ENCODE results near the gene TAF15.

TAF15 gene

GRCh38 chr17:35808962-35809854 is at the start of gene TAF15:
TSS of gene TAF15 (plus strand) at chr17:35809484. CDS start at chr17:35809570, 86 bp downstream.
- DNase-seq (ENCODE audit: low spot score) = peak; percentile 98

- DNase-seq (ENCODE audit: low spot score) = no peak
These were observed 48.7 kb upstream of the TAF15 start, which contains the start of gene C17orf50 for GRCh38 chr17:35760587-35760986. TSS of gene C17orf50 (plus strand) at chr17:35760887. CDS start at chr17:35760942, 55 bp downstream.

DNA sequence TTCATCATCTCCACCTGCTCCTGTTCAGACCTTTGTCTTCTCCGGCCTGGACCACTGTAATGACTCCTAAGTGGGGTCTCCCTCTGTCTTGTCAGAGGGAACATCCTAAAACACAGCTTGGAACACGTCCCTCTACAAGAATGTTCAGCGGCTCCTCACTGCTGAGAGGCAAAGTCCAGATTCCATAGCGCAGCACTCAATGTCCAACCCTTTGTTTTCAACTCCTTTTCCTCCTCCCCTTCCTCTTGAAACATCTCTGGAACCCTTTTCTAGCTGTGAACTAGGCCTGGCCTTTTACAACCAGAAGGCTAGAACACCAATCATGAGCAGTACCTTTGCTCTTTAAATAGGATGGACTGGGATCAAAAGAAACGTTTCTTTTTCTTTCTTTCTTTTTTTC is 47.7 kb upstream of the TAF15 start:
- no peak for DNase-seq (ENCODE audit: low spot score)

DNA sequence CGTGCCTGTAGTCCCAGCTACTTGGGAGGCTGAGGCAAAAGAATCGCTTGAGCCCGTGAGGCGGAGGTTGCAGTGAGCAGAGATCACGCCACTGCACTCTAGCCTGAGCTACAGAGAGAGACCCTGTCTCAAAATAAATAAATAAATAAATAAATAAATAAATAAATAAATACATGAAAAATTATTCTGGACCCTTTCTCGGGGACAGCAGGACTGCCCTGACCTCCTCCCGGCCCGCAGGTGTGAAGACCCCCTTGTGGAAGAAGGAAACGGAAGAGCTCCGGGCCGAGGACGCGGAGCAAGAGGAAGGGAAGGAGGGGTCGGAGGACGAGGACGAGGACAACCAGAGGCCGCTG is 45.5 kb upstream of the TAF15 start:
- no peak for DNase-seq (ENCODE audit: low spot score)

DNA sequence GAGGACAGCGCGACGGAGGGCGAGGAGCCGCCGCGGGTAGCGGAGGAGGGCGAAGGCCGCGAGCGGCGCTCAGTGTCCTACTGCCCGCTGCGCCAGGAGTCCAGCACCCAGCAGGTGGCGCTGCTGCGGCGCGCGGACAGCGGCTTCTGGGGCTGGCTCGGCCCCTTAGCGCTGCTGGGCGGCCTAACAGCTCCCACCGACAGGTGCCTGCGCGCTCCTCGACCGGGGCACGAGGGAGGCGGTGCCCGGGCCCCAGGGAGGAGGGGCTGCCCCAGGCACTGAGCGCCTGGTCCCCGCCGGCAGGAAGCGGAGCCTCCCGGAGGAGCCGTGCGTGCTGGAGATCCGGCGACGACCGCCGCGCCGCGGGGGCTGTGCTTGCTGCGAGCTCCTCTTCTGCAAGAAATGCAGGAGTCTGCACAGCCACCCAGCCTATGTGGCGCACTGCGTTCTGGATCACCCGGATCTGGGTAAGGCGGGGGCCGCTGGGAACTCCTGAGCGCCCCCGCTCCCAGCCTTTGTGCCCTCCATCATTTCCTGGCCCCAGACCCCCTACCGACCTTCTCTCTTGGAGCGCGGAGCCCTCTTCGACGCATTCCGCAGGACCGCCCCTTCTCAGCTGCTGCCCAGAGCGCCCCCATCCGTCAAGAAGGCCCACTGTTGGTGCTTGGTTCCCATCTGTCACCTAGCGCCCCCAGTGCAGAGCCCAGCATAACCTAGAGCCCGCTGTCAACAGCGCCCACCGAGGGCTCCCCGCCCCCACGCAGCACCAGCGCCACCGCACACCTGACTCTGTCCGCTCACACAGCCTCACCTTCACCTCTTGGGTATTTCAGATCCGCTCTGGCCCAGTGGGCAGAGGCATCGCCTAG is 44.9 kb upstream of the TAF15 start:
- peak; percentile 73 for DNase-seq (ENCODE audit: low spot score)

GRCh38 chr17:35765086-35765710 is 44.1 kb upstream of the TAF15 start:
- DNase-seq (ENCODE audit: low spot score) = no peak

DNA sequence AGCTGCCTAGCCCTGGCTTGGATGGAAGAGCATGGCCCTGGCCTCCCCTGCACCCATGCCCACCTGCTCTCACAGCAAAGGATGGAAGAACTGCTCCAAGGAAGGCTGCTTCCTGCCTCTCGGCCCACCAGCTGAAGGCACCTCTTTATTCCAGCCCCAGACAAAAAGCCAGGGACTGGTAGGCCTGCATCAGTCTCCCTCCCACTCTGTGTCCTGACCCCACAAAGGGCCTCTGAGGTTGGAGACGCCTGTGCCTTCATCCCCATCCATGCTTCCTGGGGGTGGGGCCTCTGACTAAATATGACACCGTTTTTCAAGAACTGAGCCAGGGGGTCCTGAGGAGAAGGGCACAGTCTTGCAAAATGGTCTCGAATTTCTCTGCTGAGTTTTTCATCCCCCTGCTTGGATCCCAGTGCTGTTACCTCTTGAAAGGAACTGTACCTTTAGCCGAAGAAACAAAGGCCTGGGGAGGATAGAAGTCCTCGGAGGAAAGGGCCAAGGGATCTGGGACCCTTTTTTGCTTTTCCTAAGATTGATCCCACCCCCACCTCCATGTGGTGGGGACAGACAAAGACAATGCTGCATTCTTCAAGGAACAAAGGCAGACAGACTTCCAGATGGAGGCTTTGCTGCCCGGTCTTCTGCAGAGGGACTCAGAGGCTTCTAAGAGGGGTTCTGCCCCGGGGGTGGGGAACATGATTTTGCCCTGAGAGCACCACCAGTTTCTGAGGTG is 43.4 kb upstream of the TAF15 start:
- DNase-seq (ENCODE audit: low spot score) = no peak

GRCh38 chr17:35766489-35766877 is 42.8 kb upstream of the TAF15 start:
- DNase-seq (ENCODE audit: low spot score) = no peak

- peak; percentile 11 for DNase-seq (ENCODE audit: low spot score)
These were observed 42.3 kb upstream of the TAF15 start for GRCh38 chr17:35766903-35767510.

GRCh38 chr17:35768797-35769196 is 40.5 kb upstream of the TAF15 start:
- DNase-seq (ENCODE audit: low spot score) = no peak

DNA sequence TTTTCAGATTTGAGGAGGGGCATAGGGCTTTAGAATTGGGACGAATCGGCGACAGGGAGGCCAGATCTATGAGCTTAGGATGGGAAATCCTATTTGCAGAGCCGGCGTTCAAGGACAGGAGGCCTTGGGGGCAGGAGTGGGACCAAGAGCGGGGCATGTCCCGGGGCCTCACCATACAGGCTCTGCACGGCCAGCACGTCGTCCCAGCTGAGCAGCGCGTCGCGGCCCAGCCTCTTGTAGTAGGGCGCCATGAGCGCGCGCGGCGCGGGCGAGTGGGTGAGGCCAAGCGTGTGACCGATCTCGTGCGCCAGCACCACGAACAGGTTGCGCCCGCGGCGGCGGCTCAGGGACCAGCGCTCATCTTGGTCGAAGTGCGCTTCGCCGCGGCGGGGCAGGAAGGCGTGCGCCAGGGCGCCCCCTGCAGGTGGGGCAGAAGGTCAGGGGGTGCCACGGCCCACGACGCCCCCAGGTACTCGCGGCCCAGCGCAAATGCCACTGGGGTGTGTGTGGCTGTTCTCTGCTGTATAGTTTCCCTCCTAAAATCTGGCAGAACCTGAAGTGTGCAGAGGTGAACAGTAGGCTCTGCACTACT is 39.3 kb upstream of the TAF15 start:
- DNase-seq (ENCODE audit: low spot score) = no peak

DNA sequence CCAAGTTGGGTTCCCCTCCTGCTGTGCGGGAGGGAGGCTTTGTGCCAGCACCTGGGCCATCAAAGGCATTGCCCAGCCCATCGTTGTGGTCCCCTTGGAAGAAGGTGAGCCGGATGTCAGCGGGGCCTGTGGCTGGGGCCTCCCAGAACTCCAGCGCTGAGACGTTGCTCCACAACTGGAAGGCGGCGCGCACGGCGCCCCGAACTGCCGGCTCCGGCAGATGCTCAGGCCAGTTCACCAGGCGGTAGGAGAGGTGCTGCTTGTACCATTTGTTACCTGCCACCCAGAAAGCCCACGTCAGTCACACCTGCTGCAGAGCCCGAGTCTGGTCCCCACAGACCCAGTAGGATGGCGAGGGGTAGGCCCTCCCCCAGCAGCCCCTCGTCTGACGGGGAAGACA is 36.2 kb upstream of the TAF15 start:
- no peak for DNase-seq (ENCODE audit: low spot score)

DNA sequence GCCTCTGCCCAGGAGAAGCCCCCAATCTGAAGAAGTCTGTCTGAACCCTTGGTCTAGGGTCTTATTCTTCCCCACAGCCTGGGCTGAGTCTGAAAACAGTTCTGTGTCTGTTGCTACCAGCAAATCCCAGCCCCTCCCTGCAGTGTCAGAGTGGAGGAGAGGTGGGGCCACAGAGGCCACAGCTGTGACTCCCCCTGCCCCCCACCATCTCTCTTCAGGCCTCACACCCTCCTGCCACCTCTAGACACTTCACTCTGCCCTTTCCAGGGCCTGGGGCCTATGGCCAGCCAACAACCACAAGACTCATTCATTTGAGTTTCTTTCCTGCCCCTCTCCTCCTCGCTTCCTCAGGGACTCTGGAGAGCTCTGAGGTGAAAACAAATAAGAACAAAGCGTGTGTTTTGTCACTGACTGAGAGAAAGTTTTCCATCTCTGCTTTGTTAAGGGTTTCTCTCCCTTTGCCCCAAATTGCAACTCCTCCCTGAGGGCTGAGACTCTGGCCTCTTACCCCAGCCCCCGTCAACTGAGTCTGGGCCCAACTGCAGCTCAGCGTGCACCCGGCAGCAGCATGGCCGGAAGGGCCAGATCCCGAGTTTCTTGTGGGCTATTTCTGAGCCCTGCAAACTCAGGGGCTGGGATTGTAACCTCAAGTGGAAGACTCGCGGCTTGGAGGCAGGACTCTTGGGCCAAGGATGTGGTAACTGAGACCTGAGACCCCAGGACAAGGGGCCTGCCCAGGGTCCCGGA is 35.4 kb upstream of the TAF15 start:
- DNase-seq (ENCODE audit: low spot score) = no peak

DNA sequence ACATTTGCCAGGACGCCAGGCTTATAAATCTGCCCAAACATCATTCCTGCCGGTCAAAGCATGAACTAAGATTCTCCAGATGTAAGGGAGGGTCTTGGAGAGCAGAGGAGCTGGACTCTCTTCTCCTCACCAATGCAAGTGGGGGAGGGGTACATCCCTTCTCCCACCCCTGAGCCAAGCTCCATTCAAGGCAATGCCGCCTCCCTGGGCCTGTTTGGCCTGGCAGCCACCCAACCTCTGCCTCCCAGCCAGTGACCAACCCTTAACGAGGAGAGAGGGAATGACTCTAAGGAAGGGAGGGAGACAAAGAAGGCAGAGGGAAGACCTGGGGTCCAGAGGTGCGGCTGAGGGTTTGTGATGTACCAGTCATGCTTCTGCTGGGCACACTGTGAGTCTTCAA is 34.8 kb upstream of the TAF15 start:
- peak; percentile 48 for DNase-seq (ENCODE audit: low spot score)

GRCh38 chr17:35775039-35775438 is 34.2 kb upstream of the TAF15 start:
- DNase-seq (ENCODE audit: low spot score) = no peak

GRCh38 chr17:35775583-35775982 is 33.7 kb upstream of the TAF15 start:
- no peak for DNase-seq (ENCODE audit: low spot score)

GRCh38 chr17:35778641-35779196 is 30.6 kb upstream of the TAF15 start:
- no peak for DNase-seq (ENCODE audit: low spot score)

- no peak for DNase-seq (ENCODE audit: low spot score)
These were observed 28.3 kb upstream of the TAF15 start for GRCh38 chr17:35780950-35781349.

DNA sequence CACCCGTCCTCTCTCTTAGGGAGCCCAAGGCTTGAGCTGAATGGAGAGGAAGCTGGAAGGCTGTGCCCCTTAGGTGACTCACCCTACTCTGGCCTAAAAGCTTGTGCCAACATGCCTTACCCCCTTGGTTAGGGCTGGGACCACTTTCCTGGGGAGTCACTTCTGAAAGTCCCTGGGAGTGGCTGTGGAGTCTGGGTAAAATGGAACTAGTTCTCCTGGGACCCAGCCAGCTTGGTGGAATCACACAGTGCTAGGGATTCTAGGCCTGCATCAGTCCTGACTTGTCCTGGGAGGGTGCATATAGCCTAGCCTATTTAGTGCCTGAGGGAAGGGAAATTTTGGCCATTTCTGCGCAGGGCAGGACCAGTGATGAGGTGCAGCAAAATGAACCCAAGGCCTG is 24.4 kb upstream of the TAF15 start:
- no peak for DNase-seq (ENCODE audit: low spot score)

- DNase-seq (ENCODE audit: low spot score) = no peak
These were observed 22.3 kb upstream of the TAF15 start for GRCh38 chr17:35786941-35787432.
